ENCODE results near the gene DNAJC1. TPM values are rescaled to one million over a fixed set of nuclear protein-coding genes. Genes with fewer than 3 reads are reported as not detected.

The DNAJC1 gene
- total RNA-seq, 1 donor from 2014 or later = 66.8 TPM

DNA sequence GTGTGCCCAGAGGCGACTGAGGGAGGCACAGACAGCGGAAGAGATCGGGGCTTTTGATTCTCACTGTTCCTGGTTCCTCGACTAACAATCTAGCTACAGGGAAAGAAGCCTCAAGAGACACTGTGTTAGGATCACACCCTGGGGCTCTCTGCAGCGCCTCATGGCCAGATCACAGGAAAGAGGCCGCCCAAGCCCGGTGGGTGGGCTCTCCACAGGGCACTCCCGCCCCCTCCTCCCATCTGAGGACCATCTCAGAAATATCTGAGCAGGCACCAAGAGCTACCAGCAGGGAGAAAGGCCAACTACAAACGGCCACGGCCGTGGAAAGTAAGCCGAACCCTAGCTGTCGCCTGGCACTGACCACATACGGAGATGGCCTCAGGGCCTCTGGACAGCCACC is 245.3 kb downstream of the DNAJC1 start:
- Histone ChIP-seq H3K4me2 (ENCODE audit: low read length) (no peak overlapping the region), H3K27me3 (ENCODE audit: insufficient read depth, low read length) (no peaks in the 10 kb centered on the region), H3K36me3 (ENCODE audit: insufficient read depth, low read length) (peaks cover 2% of the 10 kb centered on the region), H3K4me1 (ENCODE audit: insufficient read depth, low read length) (no peaks in the 10 kb centered on the region), H3K9ac (ENCODE audit: low read length) (no peak overlapping the region), H2AFZ (ENCODE audit: low read depth, low read length) (no peak overlapping the region), H3K4me3 (ENCODE audit: insufficient read depth, low read depth, low read length) (no peak overlapping the region), H3K9me3 (ENCODE audit: insufficient read depth, low read depth, low read length) (no peaks in the 10 kb centered on the region), H4K20me1 (ENCODE audit: insufficient read depth, low read length) (no peaks in the 10 kb centered on the region), H3K79me2 (ENCODE audit: insufficient read depth, low read length) (no peaks in the 10 kb centered on the region), H3K27ac (ENCODE audit: low read depth, low read length) (no peak overlapping the region)
- FAIRE-seq (no peak), DNase-seq (ENCODE audit: low read depth) (no peak)
- Mint-ChIP-seq H3K4me3 (ENCODE audit: unreplicated experiment) (no peak overlapping the region), H3K4me1 (ENCODE audit: low read depth, unreplicated experiment) (peaks cover 6% of the 10 kb centered on the region), H3K36me3 (ENCODE audit: low read depth, unreplicated experiment) (peaks cover 15% of the 10 kb centered on the region), H3K9me3 (ENCODE audit: unreplicated experiment) (no peaks in the 10 kb centered on the region), H3K27me3 (ENCODE audit: low read depth, unreplicated experiment) (no peaks in the 10 kb centered on the region), H3K27ac (ENCODE audit: unreplicated experiment) (no peak overlapping the region)
- TF ChIP-seq, protein P1, sequence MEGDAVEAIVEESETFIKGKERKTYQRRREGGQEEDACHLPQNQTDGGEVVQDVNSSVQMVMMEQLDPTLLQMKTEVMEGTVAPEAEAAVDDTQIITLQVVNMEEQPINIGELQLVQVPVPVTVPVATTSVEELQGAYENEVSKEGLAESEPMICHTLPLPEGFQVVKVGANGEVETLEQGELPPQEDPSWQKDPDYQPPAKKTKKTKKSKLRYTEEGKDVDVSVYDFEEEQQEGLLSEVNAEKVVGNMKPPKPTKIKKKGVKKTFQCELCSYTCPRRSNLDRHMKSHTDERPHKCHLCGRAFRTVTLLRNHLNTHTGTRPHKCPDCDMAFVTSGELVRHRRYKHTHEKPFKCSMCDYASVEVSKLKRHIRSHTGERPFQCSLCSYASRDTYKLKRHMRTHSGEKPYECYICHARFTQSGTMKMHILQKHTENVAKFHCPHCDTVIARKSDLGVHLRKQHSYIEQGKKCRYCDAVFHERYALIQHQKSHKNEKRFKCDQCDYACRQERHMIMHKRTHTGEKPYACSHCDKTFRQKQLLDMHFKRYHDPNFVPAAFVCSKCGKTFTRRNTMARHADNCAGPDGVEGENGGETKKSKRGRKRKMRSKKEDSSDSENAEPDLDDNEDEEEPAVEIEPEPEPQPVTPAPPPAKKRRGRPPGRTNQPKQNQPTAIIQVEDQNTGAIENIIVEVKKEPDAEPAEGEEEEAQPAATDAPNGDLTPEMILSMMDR (IDR thresholded peaks at IDR 0.05; ENCODE audit: insufficient read depth, low read depth, low read length) = no peak
- no peak for TF ChIP-seq EZH2 (IDR thresholded peaks at IDR 0.05; ENCODE audit: insufficient read depth, low read length)

DNA sequence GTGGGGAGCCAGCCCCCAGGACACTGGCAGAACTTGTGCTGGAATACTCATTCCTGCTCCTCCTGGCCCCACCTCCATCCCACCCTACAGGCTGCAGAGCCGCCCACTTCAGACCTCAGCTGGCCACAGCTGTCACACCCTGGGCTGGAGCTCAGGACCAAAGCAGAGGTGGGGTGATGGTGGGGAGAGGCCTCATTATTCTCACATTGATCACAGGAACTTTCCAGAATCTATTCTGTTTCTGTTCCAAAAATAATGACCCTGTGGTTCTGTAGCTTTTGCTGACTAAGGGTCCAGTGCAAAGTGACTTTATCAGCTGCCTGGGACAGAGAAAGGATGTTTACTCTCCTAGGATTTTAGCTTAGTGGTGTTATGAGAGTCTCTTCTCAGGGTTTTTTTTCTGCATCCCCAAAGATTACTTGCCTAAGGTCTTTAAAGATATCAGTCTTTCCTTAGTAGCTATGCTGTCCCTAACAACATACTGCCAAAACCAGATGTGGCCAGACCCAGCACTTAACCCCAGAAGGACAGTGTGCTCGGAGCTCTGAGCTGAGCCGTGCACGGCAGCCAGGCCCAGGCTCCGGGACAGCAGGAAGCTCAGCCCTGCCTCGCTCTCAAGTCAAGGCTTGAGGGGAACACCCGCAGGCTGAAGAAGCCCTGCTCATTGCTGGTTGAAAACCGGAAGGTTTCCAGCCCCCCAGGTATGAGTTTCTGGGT is 246.2 kb downstream of the DNAJC1 start:
- Histone ChIP-seq H3K4me1 (ENCODE audit: insufficient read depth, low read length) (no peaks in the 10 kb centered on the region), H3K27me3 (ENCODE audit: insufficient read depth, low read length) (no peaks in the 10 kb centered on the region), H3K9ac (ENCODE audit: low read length) (no peak overlapping the region), H2AFZ (ENCODE audit: low read depth, low read length) (no peak overlapping the region), H4K20me1 (ENCODE audit: insufficient read depth, low read length) (no peaks in the 10 kb centered on the region), H3K27ac (ENCODE audit: low read depth, low read length) (no peak overlapping the region), H3K4me2 (ENCODE audit: low read length) (no peak overlapping the region), H3K79me2 (ENCODE audit: insufficient read depth, low read length) (no peaks in the 10 kb centered on the region), H3K36me3 (ENCODE audit: insufficient read depth, low read length) (peaks cover 2% of the 10 kb centered on the region), H3K9me3 (ENCODE audit: insufficient read depth, low read depth, low read length) (no peaks in the 10 kb centered on the region), H3K4me3 (ENCODE audit: insufficient read depth, low read depth, low read length) (no peak overlapping the region)
- peaks cover 6% of the 10 kb centered on the region for H3K4me1 Mint-ChIP-seq (ENCODE audit: low read depth, unreplicated experiment)
- DNase-seq (ENCODE audit: low read depth) (no peak), FAIRE-seq (no peak)
- H3K27me3 Mint-ChIP-seq (ENCODE audit: low read depth, unreplicated experiment) = no peaks in the 10 kb centered on the region
- H3K4me3 Mint-ChIP-seq (ENCODE audit: unreplicated experiment) = no peak overlapping the region
- TF ChIP-seq, protein P1 (IDR thresholded peaks at IDR 0.05; ENCODE audit: insufficient read depth, low read depth, low read length) = no peak
- TF ChIP-seq EZH2 (IDR thresholded peaks at IDR 0.05; ENCODE audit: insufficient read depth, low read length) = no peak
- H3K36me3 Mint-ChIP-seq (ENCODE audit: low read depth, unreplicated experiment) = peaks cover 15% of the 10 kb centered on the region
- H3K9me3 Mint-ChIP-seq (ENCODE audit: unreplicated experiment) = no peaks in the 10 kb centered on the region
- no peak overlapping the region for H3K27ac Mint-ChIP-seq (ENCODE audit: unreplicated experiment)

DNA sequence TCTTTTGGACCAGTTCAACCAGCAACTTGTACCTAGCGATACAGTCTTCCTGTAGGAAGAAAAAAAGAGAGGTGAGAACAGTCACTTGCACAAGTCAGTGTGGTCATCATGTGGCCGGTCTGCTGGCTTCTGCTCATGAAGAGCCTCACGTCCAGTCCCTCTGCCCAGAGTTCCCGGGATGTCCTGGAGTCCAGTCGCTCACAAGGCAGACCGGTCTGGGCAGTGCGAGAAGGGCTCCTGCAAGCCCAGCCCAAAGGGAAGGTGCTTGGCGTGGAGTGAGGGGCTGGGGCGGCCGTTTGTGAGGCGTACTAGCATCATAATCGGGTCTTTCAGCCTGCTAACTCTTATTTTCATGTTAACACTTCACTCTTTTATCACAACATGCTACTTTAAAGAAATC is 246.8 kb downstream of the DNAJC1 start:
- FAIRE-seq = no peak
- H3K27ac Mint-ChIP-seq (ENCODE audit: unreplicated experiment) = no peak overlapping the region
- H3K4me2 ChIP-seq (ENCODE audit: low read length) = no peak overlapping the region

More for the DNA sequence above, 246.8 kb downstream of the DNAJC1 start:
- no peaks in the 10 kb centered on the region for H3K79me2 ChIP-seq (ENCODE audit: insufficient read depth, low read length)
- no peak overlapping the region for H2AFZ ChIP-seq (ENCODE audit: low read depth, low read length)
- H3K27me3 Mint-ChIP-seq (ENCODE audit: low read depth, unreplicated experiment) = no peaks in the 10 kb centered on the region
- peaks cover 2% of the 10 kb centered on the region for H3K36me3 ChIP-seq (ENCODE audit: insufficient read depth, low read length)
- no peak overlapping the region for H3K27ac ChIP-seq (ENCODE audit: low read depth, low read length)
- H3K4me3 Mint-ChIP-seq (ENCODE audit: unreplicated experiment) = no peak overlapping the region
- no peaks in the 10 kb centered on the region for H3K9me3 ChIP-seq (ENCODE audit: insufficient read depth, low read depth, low read length)
- H4K20me1 ChIP-seq (ENCODE audit: insufficient read depth, low read length) = no peaks in the 10 kb centered on the region
- peaks cover 15% of the 10 kb centered on the region for H3K36me3 Mint-ChIP-seq (ENCODE audit: low read depth, unreplicated experiment)
- DNase-seq (ENCODE audit: low read depth) = no peak
- no peaks in the 10 kb centered on the region for H3K4me1 ChIP-seq (ENCODE audit: insufficient read depth, low read length)
- no peaks in the 10 kb centered on the region for H3K9me3 Mint-ChIP-seq (ENCODE audit: unreplicated experiment)
- TF ChIP-seq, protein P1 (IDR thresholded peaks at IDR 0.05; ENCODE audit: insufficient read depth, low read depth, low read length) = no peak
- no peak for TF ChIP-seq EZH2 (IDR thresholded peaks at IDR 0.05; ENCODE audit: insufficient read depth, low read length)
- H3K9ac ChIP-seq (ENCODE audit: low read length) = no peak overlapping the region
- peaks cover 6% of the 10 kb centered on the region for H3K4me1 Mint-ChIP-seq (ENCODE audit: low read depth, unreplicated experiment)
- H3K27me3 ChIP-seq (ENCODE audit: insufficient read depth, low read length) = no peaks in the 10 kb centered on the region
- no peak overlapping the region for H3K4me3 ChIP-seq (ENCODE audit: insufficient read depth, low read depth, low read length)

Measured in astrocyte (in vitro differentiated cells and primary cell).